Immature natural killer cell (primary cell): ENCODE data around the gene CATSPERE. TPM values are rescaled to one million over a fixed set of nuclear protein-coding genes. Genes with fewer than 3 reads are reported as not detected.
"Not testable (repeated sequence)": the region's sequence is repeated elsewhere in the genome, so short reads cannot be mapped to it uniquely, and the experiment has no call there.

Experiments used
- DNase-seq, 3 donors: peaks; one replicate each; pipeline ENCODE4 v3.0.0; 2022; ENCODE audit warnings: mixed read lengths in 1 of 3
- H3K27ac Mint-ChIP-seq, 6 donors: one replicate each; pipeline ENCODE4 v1.8.0; 2020; ENCODE audit warnings: mixed read lengths in 6 of 6, mild to moderate bottlenecking in 5 of 6, inconsistent platforms in 4 of 6, moderate library complexity in 3 of 6
- H3K27me3 Mint-ChIP-seq, 3 donors: one replicate each; pipeline ENCODE4 v1.8.0; 2020 to 2021; ENCODE audit warnings: low read depth in 3 of 3, mild to moderate bottlenecking in 3 of 3, mixed read lengths in 3 of 3, moderate library complexity in 3 of 3, inconsistent platforms in 1 of 3
- H3K36me3 Mint-ChIP-seq, 3 donors: one replicate each; pipeline ENCODE4 v1.8.0; 2020; ENCODE audit warnings: mixed read lengths in 3 of 3, inconsistent platforms in 2 of 3, mild to moderate bottlenecking in 2 of 3
- H3K4me1 Mint-ChIP-seq, 2 donors: one replicate each; pipeline ENCODE4 v1.8.0; 2020; ENCODE audit warnings: inconsistent platforms in 2 of 2, mild to moderate bottlenecking in 2 of 2, mixed read lengths in 2 of 2, moderate library complexity in 1 of 2
- H3K4me3 Mint-ChIP-seq, 5 donors: one replicate each; pipeline ENCODE4 v1.8.0; 2020; ENCODE audit warnings: mild to moderate bottlenecking in 5 of 5, mixed read lengths in 5 of 5, inconsistent platforms in 3 of 5, moderate library complexity in 3 of 5
- H3K9me3 Mint-ChIP-seq, 6 donors: one replicate each; pipeline ENCODE4 v1.8.0; 2020; ENCODE audit warnings: mild to moderate bottlenecking in 6 of 6, mixed read lengths in 6 of 6, inconsistent platforms in 4 of 6, moderate library complexity in 3 of 6
- polyA plus RNA-seq, 3 donors: library from polyadenylated mRNA; unstranded; fragments of 300-500 nt; fragmentation: Illumina TruSeq; gene quantifications; one replicate each; pipeline ENCODE4 v1.2.3, GENCODE V29; 2021

CATSPERE gene
- polyA plus RNA-seq, 3 donors from 2014 or later: 0.11 to 0.31 TPM; not detected in 1

DNA sequence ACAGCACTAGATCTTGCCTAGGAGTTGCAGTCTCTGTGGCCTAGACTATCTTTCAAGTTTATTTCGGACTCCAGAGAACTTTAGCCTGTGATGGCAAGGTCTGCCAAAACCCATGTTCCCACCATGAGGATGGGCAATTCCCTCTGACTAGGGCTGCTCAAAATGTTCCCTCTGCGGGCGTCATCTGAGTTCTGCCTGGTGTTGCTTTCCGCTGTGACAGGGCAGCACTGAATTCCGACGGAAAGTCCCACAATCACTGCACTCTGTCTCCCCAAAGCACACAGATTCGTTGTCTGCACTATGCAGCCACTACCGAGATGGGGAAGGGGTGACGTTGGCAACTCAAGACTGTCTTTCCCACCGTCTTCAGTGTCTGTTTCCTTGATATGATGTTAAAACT lies 75.2 kb downstream of the CATSPERE start:
- Mint-ChIP-seq H3K4me1 (no peaks in the 10 kb centered on the region), H3K4me3 (no peak overlapping the region), H3K36me3 (peaks cover 0 to 7% (median under 1%) of the 10 kb centered on the region in 3 donors), H3K9me3 (peaks cover 0 to 14% (median 3%) of the 10 kb centered on the region in 6 donors), H3K27ac (no peak overlapping the region), H3K27me3 (peaks cover 0 to 12% (median 2%) of the 10 kb centered on the region in 3 donors)
- no peak for DNase-seq

DNA sequence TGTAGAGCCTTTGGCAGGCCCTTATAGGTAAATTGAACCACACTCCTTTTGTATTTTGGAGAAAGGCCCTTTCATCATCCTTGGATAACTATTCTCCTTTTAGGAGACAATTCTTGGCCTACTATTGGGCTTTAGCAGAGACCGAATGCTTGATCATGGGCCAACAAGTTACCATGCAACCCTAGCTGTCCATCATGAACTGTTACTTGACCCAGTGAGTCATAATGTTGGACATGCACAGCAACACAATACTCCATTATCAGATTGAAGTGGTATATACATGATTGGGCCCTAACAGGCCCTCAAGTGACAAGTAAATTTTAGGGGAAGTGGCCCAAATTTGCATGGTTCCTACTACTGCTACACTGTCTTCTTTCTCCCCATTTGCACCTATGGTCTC lies 84.4 kb downstream of the CATSPERE start:
- DNase-seq: no peak
- Mint-ChIP-seq H3K4me1 (no peaks in the 10 kb centered on the region), H3K4me3 (no peak overlapping the region), H3K36me3 (peaks cover 3 to 11% (median 4%) of the 10 kb centered on the region in 3 donors), H3K27ac (no peak overlapping the region), H3K9me3 (peaks cover 6 to 19% (median 9%) of the 10 kb centered on the region in 6 donors), H3K27me3 (peaks cover 0 to 3% (median 0%) of the 10 kb centered on the region in 3 donors)

DNA sequence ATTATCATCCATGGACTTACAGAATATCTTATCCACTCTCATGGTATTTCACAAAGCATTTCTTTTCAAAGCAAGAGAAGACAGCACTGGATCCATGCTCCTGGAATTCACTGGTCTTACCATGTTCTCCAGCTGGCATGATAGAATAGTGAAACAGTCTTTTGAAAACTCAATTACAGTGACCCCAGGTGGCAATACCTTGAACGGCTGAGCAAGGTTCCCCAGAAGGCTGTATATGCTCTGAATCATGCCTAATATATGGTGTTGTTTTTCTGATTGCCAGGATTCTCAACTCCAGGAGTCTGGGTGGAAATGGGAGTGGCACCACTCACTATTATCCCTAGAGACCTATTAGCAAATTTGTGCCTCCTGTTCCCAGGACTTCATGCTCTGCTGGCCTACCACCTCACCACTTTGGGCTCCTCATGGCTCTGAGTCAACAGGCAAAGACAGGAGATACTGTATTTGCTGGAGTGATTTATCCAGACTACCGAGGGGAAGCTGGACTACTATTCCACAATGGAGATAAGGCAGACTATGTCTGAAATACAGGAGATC lies 87.6 kb downstream of the CATSPERE start:
- peaks cover 6 to 19% (median 9%) of the 10 kb centered on the region in 6 donors for H3K9me3 Mint-ChIP-seq
- no peak overlapping the region for H3K4me3 Mint-ChIP-seq
- peaks cover 0 to 3% (median 0%) of the 10 kb centered on the region in 3 donors for H3K27me3 Mint-ChIP-seq

DNA sequence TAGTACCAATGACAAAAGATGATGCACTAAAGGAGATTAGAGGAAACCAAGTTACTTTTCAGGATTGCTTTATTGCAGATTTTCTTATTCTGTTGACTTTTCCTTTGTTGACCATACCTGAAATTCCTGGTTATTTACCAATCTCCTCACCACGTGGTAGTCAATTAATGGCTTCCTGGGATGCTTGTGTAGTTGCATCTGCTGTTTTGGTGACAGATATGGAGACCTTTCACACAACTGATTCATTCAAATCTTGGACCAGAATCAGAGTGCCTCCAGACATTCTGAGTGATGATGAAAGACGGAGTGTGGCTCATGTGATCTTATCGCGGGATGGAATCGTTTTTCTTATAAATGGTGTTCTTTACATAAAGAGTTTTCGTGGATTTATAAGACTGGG lies 91.3 kb downstream of the CATSPERE start:
- Mint-ChIP-seq H3K36me3 (peaks cover 0 to 7% (median 0%) of the 10 kb centered on the region in 3 donors), H3K9me3 (peaks cover 0 to 26% (median 3%) of the 10 kb centered on the region in 6 donors), H3K27me3 (peaks cover 0 to 3% (median 0%) of the 10 kb centered on the region in 3 donors), H3K4me1 (no peaks in the 10 kb centered on the region), H3K4me3 (no peak overlapping the region), H3K27ac (no peak overlapping the region)
- DNase-seq: no peak

More for the DNA sequence above, 87.6 kb downstream of the CATSPERE start:
- Mint-ChIP-seq H3K27ac (no peak overlapping the region), H3K4me1 (no peaks in the 10 kb centered on the region), H3K36me3 (peaks cover 3 to 11% (median 4%) of the 10 kb centered on the region in 3 donors)
- DNase-seq: no peak

DNA sequence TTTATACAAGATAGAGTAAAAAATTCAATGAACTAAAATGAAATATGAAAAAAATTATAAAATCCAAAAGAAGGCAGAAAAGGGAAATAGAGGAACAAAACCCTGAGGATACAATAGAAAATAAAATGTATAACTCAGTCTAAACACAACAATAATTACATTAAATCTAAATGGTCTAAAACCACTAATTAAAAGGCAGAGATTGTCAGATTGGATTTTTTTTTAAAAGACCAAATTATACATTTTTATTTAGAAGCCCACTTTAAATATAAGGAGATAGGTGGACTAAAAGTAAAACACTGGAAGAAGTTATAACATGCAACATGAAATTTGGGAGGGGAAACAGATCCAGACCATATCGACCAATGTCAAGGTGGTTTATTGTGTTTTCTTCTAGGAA lies 95.2 kb downstream of the CATSPERE start:
- no peaks in the 10 kb centered on the region for H3K4me1 Mint-ChIP-seq
- no peak for DNase-seq
- no peak overlapping the region for H3K27ac Mint-ChIP-seq
- peaks cover 0 to 11% (median 0%) of the 10 kb centered on the region in 3 donors for H3K36me3 Mint-ChIP-seq
- H3K27me3 Mint-ChIP-seq: peaks cover 0 to 4% (median 2%) of the 10 kb centered on the region in 3 donors
- no peak overlapping the region for H3K4me3 Mint-ChIP-seq
- peaks cover 0 to 21% (median 4%) of the 10 kb centered on the region in 6 donors for H3K9me3 Mint-ChIP-seq

DNA sequence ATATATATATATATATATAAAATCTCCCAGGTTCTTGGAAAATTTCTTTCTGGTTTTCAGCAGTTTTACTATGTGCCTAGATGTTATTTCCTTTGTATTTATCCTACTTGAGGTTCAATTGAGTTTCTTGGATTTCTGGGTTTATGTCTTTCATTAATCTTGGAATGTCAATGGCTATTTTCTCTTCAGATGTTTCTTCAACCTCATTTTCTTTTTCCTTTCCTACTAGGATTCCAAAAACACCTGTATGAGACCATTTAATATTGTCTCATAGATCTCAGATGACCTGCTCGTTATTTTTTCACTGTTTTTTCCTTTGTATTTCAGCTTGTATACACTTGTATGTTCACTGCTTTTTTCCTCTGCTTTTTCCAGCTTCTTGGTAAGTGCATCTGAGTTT lies 96.5 kb downstream of the CATSPERE start:
- Mint-ChIP-seq H3K27me3 (peaks cover 0 to 4% (median 2%) of the 10 kb centered on the region in 3 donors), H3K4me3 (no peak overlapping the region), H3K4me1 (no peaks in the 10 kb centered on the region), H3K27ac (no peak overlapping the region), H3K36me3 (peaks cover 0 to 13% (median 0%) of the 10 kb centered on the region in 3 donors), H3K9me3 (peaks cover 0 to 21% (median 3%) of the 10 kb centered on the region in 6 donors)
- no peak for DNase-seq

DNA sequence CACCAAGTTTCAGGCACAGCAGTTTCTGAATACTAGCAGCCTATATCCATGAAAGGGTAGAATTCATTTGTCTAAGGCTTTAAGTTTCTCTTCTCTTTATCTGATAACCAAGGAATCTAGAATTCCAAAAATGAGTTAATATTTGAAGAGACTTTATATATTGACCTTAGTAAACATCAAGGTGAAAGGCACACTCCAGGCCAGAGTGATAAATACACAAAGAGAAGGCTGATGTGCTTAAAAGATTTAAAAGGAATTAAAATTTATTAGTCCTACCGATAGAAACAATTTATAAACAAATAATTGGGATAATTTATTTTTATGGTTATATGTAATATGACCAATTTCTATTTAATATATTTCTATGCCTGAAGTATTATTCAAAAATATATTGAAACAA lies 98.5 kb downstream of the CATSPERE start:
- H3K36me3 Mint-ChIP-seq: peaks cover 0 to 13% (median 0%) of the 10 kb centered on the region in 3 donors
- H3K27me3 Mint-ChIP-seq: peaks cover 0 to 3% (median 2%) of the 10 kb centered on the region in 3 donors
- no peak overlapping the region for H3K27ac Mint-ChIP-seq
- no peaks in the 10 kb centered on the region for H3K4me1 Mint-ChIP-seq
- H3K4me3 Mint-ChIP-seq: no peak overlapping the region
- DNase-seq: no peak
- H3K9me3 Mint-ChIP-seq: peaks cover 0 to 21% (median 6%) of the 10 kb centered on the region in 6 donors

DNA sequence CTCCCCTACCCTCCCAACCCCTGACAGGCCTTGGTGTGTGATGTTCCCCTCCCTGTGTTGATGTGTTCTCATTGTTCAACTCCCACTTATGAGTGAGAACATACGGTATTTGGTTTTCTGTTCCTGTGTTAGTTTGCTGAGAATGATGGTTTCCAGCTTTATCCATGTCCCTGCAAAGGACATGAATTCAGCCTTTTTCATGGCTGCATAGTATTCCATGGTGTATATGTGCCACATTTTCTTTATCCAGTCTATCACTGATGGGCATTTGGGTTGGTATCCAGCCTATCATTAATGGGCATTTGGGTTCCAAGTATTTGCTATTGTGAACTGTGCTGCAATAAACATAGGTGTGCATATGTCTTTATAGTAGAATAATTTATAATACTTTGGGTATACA lies 101.8 kb downstream of the CATSPERE start:
- H3K9me3 Mint-ChIP-seq: peaks cover 0 to 14% (median under 1%) of the 10 kb centered on the region in 6 donors
- H3K4me3 Mint-ChIP-seq, H3K4me1 Mint-ChIP-seq, H3K27ac Mint-ChIP-seq, H3K36me3 Mint-ChIP-seq, DNase-seq, H3K27me3 Mint-ChIP-seq: not testable (repeated sequence)

DNA sequence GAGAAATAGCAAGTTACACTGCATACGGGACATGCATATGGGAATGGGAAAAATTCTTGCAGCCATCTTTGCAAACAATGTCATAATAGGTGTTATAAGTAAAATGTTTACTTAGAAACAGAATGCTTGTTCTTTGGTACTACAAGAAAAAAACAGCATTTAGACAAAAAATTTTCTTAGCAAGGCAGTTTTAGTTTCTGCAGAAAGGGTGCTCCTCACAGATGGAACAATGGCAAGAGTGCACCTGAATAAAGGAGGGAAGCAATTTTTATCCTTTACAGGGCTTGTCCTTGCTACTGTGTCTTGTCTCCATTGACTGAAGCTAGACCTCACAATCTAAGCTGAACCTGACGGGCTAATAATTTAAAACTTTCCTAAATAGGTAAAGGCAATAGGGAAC lies 112.7 kb downstream of the CATSPERE start:
- H3K9me3 Mint-ChIP-seq: peaks cover 21 to 52% (median 34%) of the 10 kb centered on the region in 6 donors
- H3K4me3 Mint-ChIP-seq: no peak overlapping the region
- DNase-seq: no peak
- no peak overlapping the region for H3K27ac Mint-ChIP-seq
- peaks cover 0 to 6% (median 5%) of the 10 kb centered on the region in 3 donors for H3K27me3 Mint-ChIP-seq
- H3K4me1 Mint-ChIP-seq: no peaks in the 10 kb centered on the region
- H3K36me3 Mint-ChIP-seq: peaks cover 6 to 17% (median 8%) of the 10 kb centered on the region in 3 donors

DNA sequence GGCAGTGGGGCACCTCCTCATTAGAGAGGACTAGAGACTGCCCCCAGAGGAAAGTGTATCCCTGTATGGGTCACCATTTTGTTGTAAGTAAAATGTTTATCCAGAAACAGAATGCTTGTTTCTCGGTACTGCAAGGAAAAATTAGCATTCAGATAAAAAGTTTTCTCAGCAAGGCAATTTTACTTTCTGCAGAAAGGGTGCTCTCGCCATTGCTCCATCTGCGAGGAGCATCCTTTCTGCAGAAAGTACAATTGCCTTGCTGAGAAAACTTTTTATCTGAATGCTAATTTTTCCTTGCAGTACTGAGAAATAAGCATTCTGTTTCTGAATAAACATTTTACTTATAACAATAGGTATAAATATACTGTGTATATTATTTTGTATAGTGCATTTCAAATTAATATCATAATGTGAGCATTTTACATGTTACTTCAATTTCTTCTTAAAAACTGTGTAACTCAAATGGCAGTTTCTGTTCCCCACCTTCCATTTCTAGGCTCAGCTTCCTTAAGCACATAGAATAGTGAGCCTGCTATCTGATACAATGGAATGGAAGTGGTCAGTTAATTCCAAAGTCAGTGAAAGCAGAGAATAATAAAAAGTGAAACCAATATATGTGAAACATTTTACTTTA lies 115.3 kb downstream of the CATSPERE start:
- H3K4me3 Mint-ChIP-seq: no peak overlapping the region
- DNase-seq: no peak
- no peaks in the 10 kb centered on the region for H3K4me1 Mint-ChIP-seq
- peaks cover 3 to 17% (median 8%) of the 10 kb centered on the region in 3 donors for H3K36me3 Mint-ChIP-seq
- peaks cover 21 to 52% (median 34%) of the 10 kb centered on the region in 6 donors for H3K9me3 Mint-ChIP-seq
- peaks cover 0 to 5% (median 4%) of the 10 kb centered on the region in 3 donors for H3K27me3 Mint-ChIP-seq
- no peak overlapping the region for H3K27ac Mint-ChIP-seq

DNA sequence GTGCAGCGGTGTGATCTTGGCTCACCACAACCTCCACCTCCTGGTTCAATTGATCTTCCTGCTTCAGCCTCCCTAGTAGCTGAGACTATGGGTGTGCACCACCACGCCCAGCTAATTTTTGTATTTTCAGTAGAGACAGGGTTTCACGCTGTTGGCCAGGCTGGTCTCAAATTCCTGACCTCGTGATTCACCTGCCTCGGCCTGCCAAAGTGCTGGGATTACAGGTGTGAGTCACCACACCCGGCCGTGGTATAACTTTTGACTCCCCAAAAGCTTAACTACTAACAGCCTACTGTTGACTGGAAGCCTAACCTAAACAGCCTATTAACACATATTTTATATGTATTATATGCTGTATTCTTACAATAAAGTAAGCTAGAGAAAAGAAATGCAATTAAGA lies 117.1 kb downstream of the CATSPERE start:
- not testable (repeated sequence) for DNase-seq, H3K27me3 Mint-ChIP-seq, H3K27ac Mint-ChIP-seq, H3K4me1 Mint-ChIP-seq, H3K4me3 Mint-ChIP-seq
- peaks cover 0 to 13% (median 4%) of the 10 kb centered on the region in 3 donors for H3K36me3 Mint-ChIP-seq
- peaks cover 18 to 46% (median 30%) of the 10 kb centered on the region in 6 donors for H3K9me3 Mint-ChIP-seq

DNA sequence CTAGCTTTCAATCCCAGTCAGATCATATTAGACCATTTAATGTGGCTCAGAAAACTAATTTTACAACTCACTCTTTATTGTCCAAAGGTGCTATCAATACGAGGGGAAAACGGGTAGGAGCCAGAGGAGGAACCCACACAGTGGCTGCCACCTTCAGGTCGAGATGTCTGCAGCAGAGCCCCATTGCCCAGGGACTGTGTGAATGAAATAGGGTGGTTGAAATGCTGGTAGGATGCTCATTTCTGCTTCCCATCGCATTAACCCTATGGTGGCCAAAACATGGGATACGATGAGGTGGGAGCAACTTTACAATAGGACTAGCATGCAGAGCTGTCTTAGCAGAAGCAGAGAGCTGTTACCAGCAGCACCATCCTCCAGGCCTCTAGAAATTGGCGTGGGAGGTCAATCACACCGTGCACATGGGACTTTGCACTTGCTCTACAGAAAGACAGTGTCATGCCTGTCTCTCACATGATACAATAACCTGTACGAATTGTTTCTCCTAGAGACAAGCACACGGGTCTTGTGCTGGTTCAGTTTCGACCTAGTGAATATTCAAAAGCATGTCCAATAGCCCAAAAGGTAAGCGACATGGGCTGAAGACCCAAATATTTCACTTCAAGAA lies 122.4 kb downstream of the CATSPERE start:
- Mint-ChIP-seq H3K9me3 (no peaks in the 10 kb centered on the region), H3K4me1 (no peaks in the 10 kb centered on the region), H3K27ac (no peak overlapping the region), H3K27me3 (peaks cover 2% of the 10 kb centered on the region in 3 donors), H3K36me3 (no peaks in the 10 kb centered on the region), H3K4me3 (no peak overlapping the region)
- DNase-seq: no peak

DNA sequence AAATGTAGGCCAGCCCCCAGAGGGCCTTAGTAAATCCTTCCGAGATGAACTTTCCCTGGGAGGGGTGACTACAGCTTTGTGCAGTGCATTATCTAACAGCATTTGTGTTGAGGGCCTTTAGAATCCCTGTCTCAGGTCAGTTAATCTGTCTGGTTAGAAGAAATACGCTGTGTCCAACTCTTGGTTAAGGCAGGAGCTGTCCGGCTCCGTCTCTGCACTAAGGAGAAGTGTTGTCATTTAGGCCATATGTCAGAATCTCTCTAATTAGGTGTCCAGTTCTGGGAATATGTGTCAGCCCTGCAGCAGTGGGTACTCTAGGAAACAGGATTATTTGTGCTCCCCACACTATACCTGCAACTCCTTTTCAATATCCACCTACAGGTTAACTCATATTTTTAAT lies 124.8 kb downstream of the CATSPERE start:
- H3K27ac Mint-ChIP-seq: no peak overlapping the region
- H3K4me1 Mint-ChIP-seq: no peaks in the 10 kb centered on the region
- peaks cover 2% of the 10 kb centered on the region in 3 donors for H3K27me3 Mint-ChIP-seq
- no peaks in the 10 kb centered on the region for H3K36me3 Mint-ChIP-seq
- no peak for DNase-seq
- H3K4me3 Mint-ChIP-seq: no peak overlapping the region
- H3K9me3 Mint-ChIP-seq: no peaks in the 10 kb centered on the region

DNA sequence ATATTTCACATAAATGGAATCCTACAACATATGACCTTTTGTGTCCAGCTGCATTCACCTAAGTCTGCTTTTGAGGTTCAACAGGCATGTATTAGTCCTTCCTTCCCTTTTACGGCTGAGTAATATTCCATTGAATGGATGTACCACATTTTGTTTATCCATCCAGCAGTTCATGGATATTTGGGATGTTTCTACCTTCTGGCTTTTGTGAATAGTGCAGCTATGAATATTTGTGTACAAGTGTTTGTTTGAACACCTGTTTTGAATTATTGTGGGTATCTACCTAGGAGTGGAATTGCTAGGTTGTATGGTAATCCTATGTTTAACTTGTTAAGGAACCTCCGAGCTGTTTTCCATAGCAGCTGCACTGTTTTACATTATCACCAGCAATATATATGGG lies 129.6 kb downstream of the CATSPERE start:
- no peak overlapping the region for H3K4me3 Mint-ChIP-seq
- H3K27me3 Mint-ChIP-seq: peaks cover 0 to 4% (median 0%) of the 10 kb centered on the region in 3 donors
- no peak overlapping the region for H3K27ac Mint-ChIP-seq
- no peak for DNase-seq
- H3K9me3 Mint-ChIP-seq: no peaks in the 10 kb centered on the region
- H3K36me3 Mint-ChIP-seq: no peaks in the 10 kb centered on the region
- no peaks in the 10 kb centered on the region for H3K4me1 Mint-ChIP-seq
